CD14-positive monocyte (primary cell): Measurements from ENCODE around the gene HOXD12. TPM values are rescaled to one million over a fixed set of nuclear protein-coding genes. Genes with fewer than 3 reads are reported as not detected.
A peak's percentile ranks its signal among the peaks of the same experiment; 100 is the strongest.

Experiments
- DNase-seq, 3 donors: peaks; one replicate each; pipeline ENCODE4 v3.0.0-alpha.2; 2011 to 2022
- H2AFZ ChIP-seq: 2 replicates; pipeline ENCODE4 v1.6.0; 2012; ENCODE audit warnings: mild to moderate bottlenecking, low read depth, low read length, inconsistent platforms; ENCODE audit not compliant: insufficient read depth, poor library complexity, severe bottlenecking
- H3K27ac ChIP-seq, 2 donors: 1 replicate in 1 of 2; 2 replicates in 1 of 2; pipeline ENCODE4 v1.5.1; 2012 to 2013; ENCODE audit warnings: low read length in 2 of 2, control low read depth in 1 of 2, inconsistent platforms in 1 of 2, low read depth in 1 of 2, mild to moderate bottlenecking in 1 of 2
- H3K27me3 ChIP-seq, 2 donors: one replicate each; pipeline versions ENCODE4 v1.6.0 to v1.6.1; 2011 to 2013; ENCODE audit warnings: low read length in 2 of 2; ENCODE audit not compliant: control insufficient read depth in 2 of 2, insufficient read depth in 2 of 2
- H3K36me3 ChIP-seq, 2 donors: replicated peaks in 1 of 2; 1 replicate in 1 of 2; 2 replicates in 1 of 2; pipeline versions ENCODE4 v1.5.1 to v1.6.1; 2012 to 2013; ENCODE audit warnings: low read length in 2 of 2, control low read depth in 1 of 2, inconsistent platforms in 1 of 2, mild to moderate bottlenecking in 1 of 2; ENCODE audit not compliant: insufficient read depth in 2 of 2, control insufficient read depth in 1 of 2
- H3K4me1 ChIP-seq, 2 donors: 1 replicate in 1 of 2; 2 replicates in 1 of 2; pipeline versions ENCODE4 v1.5.1 to v1.6.1; 2012 to 2013; ENCODE audit warnings: low read length in 2 of 2, control low read depth in 1 of 2, inconsistent platforms in 1 of 2, mild to moderate bottlenecking in 1 of 2, moderate library complexity in 1 of 2; ENCODE audit not compliant: insufficient read depth in 2 of 2, control insufficient read depth in 1 of 2
- H3K4me2 ChIP-seq: replicated peaks from 2 replicates; pipeline ENCODE3; 2012; ENCODE audit warnings: low read length, moderate library complexity, mild to moderate bottlenecking; ENCODE audit not compliant: poor library complexity, severe bottlenecking; ENCODE audit errors: extremely low read depth
- H3K4me3 ChIP-seq, 3 experiments: fragments of 200-600 bp in 1 of 3; sonication (generic) in 1 of 3; replicated peaks in 1 of 3; 1 replicate in 2 of 3; 2 replicates in 1 of 3; pipeline ENCODE4 v1.5.1; 2011 to 2013; ENCODE audit warnings: low read length in 3 of 3, mild to moderate bottlenecking in 3 of 3, control low read depth in 2 of 3, low read depth in 2 of 3, inconsistent platforms in 1 of 3, moderate library complexity in 1 of 3
- H3K79me2 ChIP-seq: 2 replicates; pipeline ENCODE4 v1.6.0; 2012; ENCODE audit warnings: mild to moderate bottlenecking, control low read depth, inconsistent platforms, low read length, moderate library complexity; ENCODE audit not compliant: insufficient read depth
- H3K9ac ChIP-seq: 2 replicates; pipeline ENCODE4 v1.6.0; 2017; ENCODE audit warnings: low read length, mild to moderate bottlenecking; ENCODE audit not compliant: insufficient read depth, poor library complexity, severe bottlenecking
- H3K9me3 ChIP-seq, 2 donors: replicated peaks in 1 of 2; 1 replicate in 1 of 2; 2 replicates in 1 of 2; pipeline versions ENCODE4 v1.5.1 to v1.6.1; 2012 to 2013; ENCODE audit warnings: low read length in 2 of 2, control low read depth in 1 of 2; ENCODE audit not compliant: control insufficient read depth in 1 of 2, insufficient read depth in 1 of 2
- H4K20me1 ChIP-seq: 2 replicates; pipeline ENCODE4 v1.6.0; 2012; ENCODE audit warnings: mild to moderate bottlenecking, low read length, control low read depth, moderate library complexity; ENCODE audit not compliant: insufficient read depth
- H3K27ac Mint-ChIP-seq, 7 donors: one replicate each; pipeline ENCODE4 v1.8.0; 2020; ENCODE audit warnings: mild to moderate bottlenecking in 7 of 7, mixed read lengths in 7 of 7, moderate library complexity in 6 of 7, inconsistent platforms in 2 of 7
- H3K27me3 Mint-ChIP-seq, 3 donors: one replicate each; pipeline ENCODE4 v1.8.0; 2021 to 2022; ENCODE audit warnings: low read depth in 3 of 3, mild to moderate bottlenecking in 3 of 3, mixed read lengths in 3 of 3, moderate library complexity in 3 of 3, inconsistent platforms in 1 of 3
- H3K36me3 Mint-ChIP-seq, 2 donors: one replicate each; pipeline ENCODE4 v1.8.0; 2020; ENCODE audit warnings: mixed read lengths in 2 of 2, inconsistent platforms in 1 of 2, mild to moderate bottlenecking in 1 of 2
- H3K4me1 Mint-ChIP-seq: one replicate; pipeline ENCODE4 v1.8.0; 2020; ENCODE audit warnings: mild to moderate bottlenecking, mixed read lengths
- H3K4me3 Mint-ChIP-seq, 2 donors: one replicate each; pipeline ENCODE4 v1.8.0; 2020; ENCODE audit warnings: mild to moderate bottlenecking in 2 of 2, mixed read lengths in 2 of 2, moderate library complexity in 1 of 2
- H3K9me3 Mint-ChIP-seq, 7 donors: one replicate each; pipeline ENCODE4 v1.8.0; 2020 to 2022; ENCODE audit warnings: mixed read lengths in 7 of 7, mild to moderate bottlenecking in 6 of 7, moderate library complexity in 6 of 7, inconsistent platforms in 2 of 7
- CTCF ChIP-seq: fragments of 200-600 bp; IDR thresholded peaks from one replicate; pipeline ENCODE4 v1.8.0; 2022; ENCODE audit warnings: antibody characterized with exemption, mild to moderate bottlenecking
- WGBS: methylation state at CpG from one replicate; pipeline ENCODE4 v1.1.5; 2013; ENCODE audit warnings: missing lambda C conversion rate; ENCODE audit not compliant: insufficient coverage; 5-methylcytosine and 5-hydroxymethylcytosine counted together
- intact Hi-C, 2 donors: fragments of 100-400 bp; cut with micrococcal nuclease; formaldehyde crosslinking; loops; one replicate each; pipeline versions ENCODE4 v1.15.0 to v1.15.1; 2023
- polyA plus RNA-seq, 3 donors: library from polyadenylated mRNA; depleted of rRNA in 1 of 3; unstranded in 2 of 3; stranded (reverse) in 1 of 3; fragments of 300-500 nt in 2 of 3; fragments of >200 nt in 1 of 3; fragmentation: Illumina TruSeq in 2 of 3; gene quantifications; 1 replicate in 2 of 3; 2 replicates in 1 of 3; pipeline ENCODE4 v1.2.3, GENCODE V29; 2012 to 2021

HOXD12 gene
- polyA plus RNA-seq, 3 donors = not detected

- Histone ChIP-seq H3K4me2 (no peak overlapping the region), H4K20me1 (no peaks in the 10 kb centered on the region), H3K4me1 (peaks cover 0 to 20% of the 10 kb centered on the region in 2 donors), H3K27me3 (peaks cover 91 to 96% of the 10 kb centered on the region in 2 donors), H3K9me3 (peaks cover 8 to 78% of the 10 kb centered on the region in 2 donors), H2AFZ (no peak overlapping the region), H3K9ac (no peak overlapping the region), H3K36me3 (no peaks in the 10 kb centered on the region), H3K27ac (no peak overlapping the region), H3K4me3 (no peak overlapping the region), H3K79me2 (no peaks in the 10 kb centered on the region)
- Mint-ChIP-seq H3K4me3 (peak overlapping the region in 1 of 2 donors; percentile 85), H3K27ac (no peak overlapping the region), H3K4me1 (peaks cover 31% of the 10 kb centered on the region), H3K9me3 (peaks cover 10 to 52% (median 36%) of the 10 kb centered on the region in 7 donors), H3K27me3 (peaks cover 85 to 95% (median 92%) of the 10 kb centered on the region in 3 donors), H3K36me3 (peaks cover 8 to 13% of the 10 kb centered on the region in 2 donors)
- intact Hi-C loops = loop anchor here in 1 of 2 donors (5.0 kb wide), 1 partner anchor 41 kb away; the partner anchor contains the start of gene HOXD9
- DNase-seq = no peak
- TF ChIP-seq CTCF = no peak
- 5% methylated on average over 6 of the region's 17 CpGs for WGBS
These were observed 18.2 kb upstream of the HOXD12 start for GRCh38 chr2:176081376-176081836.

- H3K79me2 ChIP-seq = no peaks in the 10 kb centered on the region
- no peaks in the 10 kb centered on the region for H4K20me1 ChIP-seq
- peaks cover 91 to 96% of the 10 kb centered on the region in 2 donors for H3K27me3 ChIP-seq
- Mint-ChIP-seq H3K27me3 (peaks cover 86 to 96% (median 92%) of the 10 kb centered on the region in 3 donors), H3K27ac (no peak overlapping the region), H3K36me3 (peaks cover 8 to 16% of the 10 kb centered on the region in 2 donors), H3K9me3 (peaks cover 10 to 55% (median 36%) of the 10 kb centered on the region in 7 donors), H3K4me3 (peak overlapping the region in 1 of 2 donors; percentile 85), H3K4me1 (peaks cover 32% of the 10 kb centered on the region)
- H3K9me3 ChIP-seq = peaks cover 8 to 80% of the 10 kb centered on the region in 2 donors
- H3K27ac ChIP-seq = no peak overlapping the region
- H3K4me3 ChIP-seq = no peak overlapping the region
- intact Hi-C loops = loop anchor here in 1 of 2 donors (5.0 kb wide), 1 partner anchor 40 kb away; the partner anchor contains the start of gene HOXD9
- H3K4me1 ChIP-seq = peaks cover 0 to 20% of the 10 kb centered on the region in 2 donors
- no peak overlapping the region for H2AFZ ChIP-seq
- TF ChIP-seq CTCF = no peak
- no peaks in the 10 kb centered on the region for H3K36me3 ChIP-seq
- 5% methylated on average over 54 of the region's 62 CpGs for WGBS
- H3K9ac ChIP-seq = no peak overlapping the region
- no peak overlapping the region for H3K4me2 ChIP-seq
- DNase-seq = no peak
These were observed 17.6 kb upstream of the HOXD12 start for GRCh38 chr2:176081837-176082524.
